PFSK-1 (cell line): ENCODE measurements around the gene MAGI2.

Experiments
- FOXP2 ChIP-seq: optimal IDR thresholded peaks from 2 replicates; pipeline ENCODE3; 2011; ENCODE audit warnings: borderline replicate concordance, control low read depth, inconsistent platforms; ENCODE audit not compliant: insufficient read depth; ENCODE audit errors: extremely low read length, extremely low read depth
- POLR2AphosphoS5 ChIP-seq: IDR thresholded peaks from 2 replicates; pipeline ENCODE4 v1.6.1; 2012; ENCODE audit warnings: low read depth, mild to moderate bottlenecking, control low read depth, low read length, moderate library complexity
- SIN3A ChIP-seq: IDR thresholded peaks from 2 replicates; pipeline ENCODE4 v1.6.1; 2012; ENCODE audit warnings: mild to moderate bottlenecking, low read length, moderate library complexity, borderline replicate concordance; ENCODE audit not compliant: insufficient read depth
- TAF1 ChIP-seq: IDR thresholded peaks from 2 replicates; pipeline ENCODE4 v1.6.1; 2012; ENCODE audit warnings: low read length, control low read depth, borderline replicate concordance; ENCODE audit not compliant: insufficient read depth
- TF ChIP-seq, protein P1 (sequence below), 2 experiments: IDR thresholded peaks; 2 replicates each; pipeline versions ENCODE4 v1.6.1 to v1.8.0; 2011 to 2012; ENCODE audit warnings: low read depth in 2 of 2, low read length in 2 of 2, control low read depth in 1 of 2, inconsistent platforms in 1 of 2, mild to moderate bottlenecking in 1 of 2, moderate library complexity in 1 of 2; ENCODE audit not compliant: insufficient read depth in 1 of 2

MAGI2 gene

DNA sequence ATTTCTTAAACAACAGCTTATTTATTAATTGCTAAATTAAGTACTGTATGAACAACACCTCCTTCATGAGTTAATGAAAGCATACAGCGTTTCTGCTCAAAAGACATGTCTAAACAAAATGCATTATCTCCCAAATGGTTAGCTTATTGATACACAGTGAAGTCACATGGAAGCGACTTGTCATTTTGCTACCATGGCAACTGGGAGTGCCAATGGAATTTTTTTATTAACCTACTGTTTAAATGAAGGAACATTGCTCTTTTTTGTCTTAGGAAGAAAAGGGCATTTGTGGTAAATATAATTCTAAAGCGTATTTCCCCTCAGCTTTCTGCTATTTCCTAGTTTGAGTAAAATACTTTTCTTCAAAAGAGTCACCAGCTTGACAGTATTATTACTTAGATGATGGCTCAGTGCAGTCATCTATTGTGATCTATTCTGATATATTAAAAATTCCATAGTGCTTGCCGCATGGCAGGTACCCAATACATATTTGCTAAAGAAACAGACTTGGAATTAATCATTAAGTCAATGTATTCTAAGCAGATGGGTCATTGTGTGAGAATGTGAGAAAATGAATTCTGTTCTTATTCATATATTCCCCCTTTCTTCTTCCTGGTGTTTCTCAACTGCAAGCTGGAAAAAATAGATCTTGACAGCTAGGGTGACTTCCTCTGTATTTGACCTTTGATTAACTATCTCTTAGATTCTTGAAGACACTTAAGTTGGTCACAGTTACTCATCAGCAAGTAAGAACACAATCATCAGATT lies 818.3 kb downstream of the MAGI2 start:
- TF ChIP-seq POLR2AphosphoS5 (no peak), TAF1 (no peak), SIN3A (no peak), FOXP2 (no peak)
- TF ChIP-seq, protein P1, sequence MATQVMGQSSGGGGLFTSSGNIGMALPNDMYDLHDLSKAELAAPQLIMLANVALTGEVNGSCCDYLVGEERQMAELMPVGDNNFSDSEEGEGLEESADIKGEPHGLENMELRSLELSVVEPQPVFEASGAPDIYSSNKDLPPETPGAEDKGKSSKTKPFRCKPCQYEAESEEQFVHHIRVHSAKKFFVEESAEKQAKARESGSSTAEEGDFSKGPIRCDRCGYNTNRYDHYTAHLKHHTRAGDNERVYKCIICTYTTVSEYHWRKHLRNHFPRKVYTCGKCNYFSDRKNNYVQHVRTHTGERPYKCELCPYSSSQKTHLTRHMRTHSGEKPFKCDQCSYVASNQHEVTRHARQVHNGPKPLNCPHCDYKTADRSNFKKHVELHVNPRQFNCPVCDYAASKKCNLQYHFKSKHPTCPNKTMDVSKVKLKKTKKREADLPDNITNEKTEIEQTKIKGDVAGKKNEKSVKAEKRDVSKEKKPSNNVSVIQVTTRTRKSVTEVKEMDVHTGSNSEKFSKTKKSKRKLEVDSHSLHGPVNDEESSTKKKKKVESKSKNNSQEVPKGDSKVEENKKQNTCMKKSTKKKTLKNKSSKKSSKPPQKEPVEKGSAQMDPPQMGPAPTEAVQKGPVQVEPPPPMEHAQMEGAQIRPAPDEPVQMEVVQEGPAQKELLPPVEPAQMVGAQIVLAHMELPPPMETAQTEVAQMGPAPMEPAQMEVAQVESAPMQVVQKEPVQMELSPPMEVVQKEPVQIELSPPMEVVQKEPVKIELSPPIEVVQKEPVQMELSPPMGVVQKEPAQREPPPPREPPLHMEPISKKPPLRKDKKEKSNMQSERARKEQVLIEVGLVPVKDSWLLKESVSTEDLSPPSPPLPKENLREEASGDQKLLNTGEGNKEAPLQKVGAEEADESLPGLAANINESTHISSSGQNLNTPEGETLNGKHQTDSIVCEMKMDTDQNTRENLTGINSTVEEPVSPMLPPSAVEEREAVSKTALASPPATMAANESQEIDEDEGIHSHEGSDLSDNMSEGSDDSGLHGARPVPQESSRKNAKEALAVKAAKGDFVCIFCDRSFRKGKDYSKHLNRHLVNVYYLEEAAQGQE (IDR thresholded peaks at IDR 0.05; ENCODE audit: insufficient read depth in 1 of 2, low read depth in 2 of 2, low read length in 2 of 2): no peak

DNA sequence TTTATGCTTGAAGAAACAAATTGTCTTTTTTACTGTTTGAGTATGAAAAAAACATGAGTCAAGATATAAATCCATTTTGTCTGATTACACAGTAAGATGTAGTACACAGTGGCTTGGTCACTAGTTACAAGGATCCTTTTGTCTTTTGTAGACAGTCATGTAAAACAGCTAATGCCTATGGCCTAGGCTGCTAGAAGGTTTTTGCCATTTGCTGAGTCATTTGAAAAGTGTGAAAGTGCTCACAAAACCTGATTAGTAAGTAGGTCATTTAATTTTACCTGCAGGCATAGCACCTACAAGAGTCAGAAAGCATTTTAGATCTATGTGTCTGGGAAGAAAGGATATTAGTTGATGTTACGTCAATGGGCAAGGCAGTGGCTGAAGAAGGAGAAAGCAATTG lies 819.4 kb downstream of the MAGI2 start:
- TF ChIP-seq FOXP2: no peak
- TF ChIP-seq POLR2AphosphoS5: no peak
- TF ChIP-seq, protein P1 (IDR thresholded peaks at IDR 0.05; ENCODE audit: insufficient read depth in 1 of 2, low read depth in 2 of 2, low read length in 2 of 2): no peak
- TF ChIP-seq SIN3A: no peak
- TF ChIP-seq TAF1: no peak

DNA sequence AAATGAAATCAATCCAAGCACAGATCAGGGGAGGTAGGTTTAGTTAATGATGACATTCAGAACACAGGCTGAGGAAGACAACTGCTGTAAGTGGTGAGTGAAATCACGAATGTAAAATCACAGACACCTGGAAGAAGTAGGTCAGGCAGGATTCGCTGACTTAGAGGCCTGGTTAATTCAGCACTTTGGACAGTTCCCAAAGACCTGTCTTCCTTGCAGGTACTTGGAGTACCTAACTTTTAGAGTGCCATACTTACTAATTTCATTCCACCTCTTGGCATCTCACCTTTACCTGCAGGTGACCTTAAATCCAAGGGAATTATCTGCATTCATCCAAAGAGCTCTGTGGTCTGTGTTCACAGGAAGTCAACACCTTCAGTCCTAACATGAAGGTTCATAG lies 832.5 kb downstream of the MAGI2 start:
- TF ChIP-seq TAF1: no peak
- TF ChIP-seq FOXP2: no peak
- TF ChIP-seq, protein P1 (IDR thresholded peaks at IDR 0.05; ENCODE audit: insufficient read depth in 1 of 2, low read depth in 2 of 2, low read length in 2 of 2): peak; percentile 85 to 95
- no peak for TF ChIP-seq POLR2AphosphoS5

DNA sequence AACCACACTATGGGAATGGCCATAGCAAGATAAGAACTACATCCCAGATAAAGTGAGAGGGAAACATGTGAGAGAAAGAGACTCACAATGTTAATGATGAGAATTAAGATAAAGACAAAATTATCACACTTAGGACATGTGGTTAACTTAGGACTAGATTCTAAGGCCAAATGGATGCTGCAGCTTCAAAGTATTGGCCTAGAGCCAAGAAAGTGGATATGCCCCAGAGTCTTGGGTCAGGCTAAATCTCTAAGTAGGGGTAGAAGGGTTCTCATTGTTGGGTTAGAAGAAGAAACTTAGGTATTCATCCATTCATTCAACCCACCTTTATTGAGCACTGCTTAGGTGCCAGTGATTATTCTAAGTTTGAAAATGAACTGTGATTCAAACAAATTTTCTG lies 836.9 kb downstream of the MAGI2 start:
- TF ChIP-seq, protein P1 (IDR thresholded peaks at IDR 0.05; ENCODE audit: insufficient read depth in 1 of 2, low read depth in 2 of 2, low read length in 2 of 2): no peak
- no peak for TF ChIP-seq SIN3A
- TF ChIP-seq FOXP2: no peak
- no peak for TF ChIP-seq POLR2AphosphoS5
- TF ChIP-seq TAF1: no peak

DNA sequence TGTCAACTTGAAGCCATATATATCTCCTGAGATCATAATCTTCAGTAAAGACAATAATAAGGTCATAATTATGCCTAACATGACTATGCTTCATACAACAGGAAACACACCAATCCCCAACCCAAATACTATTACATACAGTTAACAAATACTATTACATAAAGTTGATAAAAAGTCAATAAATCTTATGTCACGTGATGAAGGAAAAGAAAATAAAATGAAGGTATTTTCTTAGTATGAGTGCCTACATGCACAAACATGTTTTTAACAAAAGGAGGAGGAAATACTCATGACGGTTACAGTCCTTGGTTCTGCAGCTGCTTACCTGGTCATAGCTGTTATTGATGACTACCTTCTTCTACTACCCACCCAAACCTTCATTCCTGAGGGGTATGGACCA lies 844.2 kb downstream of the MAGI2 start:
- no peak for TF ChIP-seq FOXP2
- no peak for TF ChIP-seq TAF1
- TF ChIP-seq SIN3A: no peak
- TF ChIP-seq, protein P1 (IDR thresholded peaks at IDR 0.05; ENCODE audit: insufficient read depth in 1 of 2, low read depth in 2 of 2, low read length in 2 of 2): no peak
- TF ChIP-seq POLR2AphosphoS5: no peak
